NCI-H146 (cell line): ENCODE results near the gene SEMA3A.
"Not testable (repeated sequence)": the region's sequence is repeated elsewhere in the genome, so short reads cannot be mapped to it uniquely, and the experiment has no call there.

Experiments
- DNase-seq: peaks from one replicate; lab custom pipeline; 2025; lab: John Stamatoyannopoulos, UW

SEMA3A gene

DNA sequence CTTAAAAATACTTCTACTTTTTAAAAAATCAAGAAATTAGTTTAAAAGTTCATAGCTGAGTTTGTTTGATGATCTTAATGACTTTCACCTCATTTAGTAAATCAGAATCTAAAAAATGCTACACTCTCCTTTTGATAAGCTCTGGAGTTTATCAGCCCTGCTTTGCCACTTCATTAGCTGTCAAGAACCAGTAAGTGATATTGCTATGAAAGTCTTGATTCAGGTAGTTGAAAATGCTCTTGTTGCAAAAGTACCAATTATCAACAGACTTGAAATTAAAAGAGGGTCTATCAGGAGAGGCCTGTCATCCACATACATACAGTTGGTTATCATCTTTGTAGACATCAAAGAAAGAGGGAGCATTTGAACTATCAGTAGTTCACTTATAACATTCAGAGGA, 41.6 kb downstream of the SEMA3A start:
- DNase-seq = no peak

DNA sequence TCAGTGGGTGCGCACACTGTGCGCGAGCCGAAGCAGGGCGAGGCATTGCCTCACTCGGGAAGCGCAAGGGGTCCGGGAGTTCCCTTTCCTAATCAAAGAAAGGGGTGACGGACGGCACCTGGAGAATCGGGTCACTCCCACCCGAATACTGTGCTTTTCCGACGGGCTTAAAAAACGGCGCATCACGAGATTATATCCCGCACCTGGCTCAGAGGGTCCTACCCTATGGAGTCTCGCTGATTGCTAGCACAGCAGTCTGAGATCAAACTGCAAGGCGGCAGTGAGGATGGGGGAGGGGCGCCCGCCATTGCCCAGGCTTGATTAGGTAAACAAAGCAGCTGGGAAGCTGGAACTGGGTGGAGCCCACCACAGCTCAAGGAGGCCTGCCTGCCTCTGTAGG, 44.2 kb downstream of the SEMA3A start:
- DNase-seq = not testable (repeated sequence)

DNA sequence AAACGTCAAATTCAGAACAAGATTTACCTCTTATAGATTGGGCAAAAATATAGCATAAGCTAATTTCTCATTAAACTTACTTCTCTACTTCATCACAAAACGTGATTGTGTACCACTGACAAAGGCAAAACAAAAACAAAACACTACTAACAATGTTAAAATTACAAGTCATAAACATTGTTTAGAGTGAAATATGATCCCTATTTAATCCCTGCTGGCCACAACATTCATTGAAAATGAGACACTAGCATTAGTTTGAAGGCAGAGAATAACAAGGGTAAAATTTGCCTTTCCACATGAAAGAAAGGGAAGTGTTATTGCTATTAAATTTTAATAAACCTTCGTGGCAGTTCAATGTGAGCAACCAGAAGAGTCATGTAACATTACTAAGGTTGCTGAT, 45.0 kb downstream of the SEMA3A start:
- DNase-seq = no peak

DNA sequence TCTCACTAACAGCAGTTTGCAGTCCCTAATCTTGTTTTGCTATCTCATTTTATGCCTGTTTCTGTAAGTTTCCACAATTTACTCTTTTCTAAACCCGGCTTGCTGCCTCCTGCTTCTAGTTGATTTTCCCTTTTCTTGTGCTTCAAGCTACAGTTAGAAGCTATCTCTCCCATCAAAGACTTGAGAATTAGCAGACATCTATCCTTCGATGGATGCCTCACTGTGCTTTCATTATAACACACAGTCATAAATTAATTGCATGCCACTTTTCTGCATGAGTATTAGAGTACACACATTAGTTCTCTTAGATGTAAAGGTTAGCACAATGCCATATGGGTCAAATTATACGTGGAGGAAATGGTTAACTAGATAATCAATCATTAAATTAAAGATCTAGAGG, 48.7 kb downstream of the SEMA3A start:
- DNase-seq = no peak

DNA sequence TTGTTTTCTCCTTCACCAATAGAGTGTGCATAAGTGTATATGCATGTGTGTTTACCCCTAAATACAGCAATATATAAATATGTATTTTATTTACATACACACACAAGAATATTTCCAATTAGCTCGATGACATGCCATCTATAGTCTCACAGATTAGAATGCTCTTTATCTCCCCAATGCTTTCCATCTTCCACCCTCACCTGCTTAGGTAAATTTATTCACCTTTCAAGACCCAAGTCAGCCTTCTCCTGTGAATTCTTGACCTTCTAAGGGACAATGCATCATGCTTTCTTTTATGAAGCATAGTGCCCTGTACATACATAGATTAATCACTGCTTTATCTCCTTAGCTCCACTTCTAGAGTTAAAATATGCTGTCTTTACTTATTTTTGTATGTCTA, 49.7 kb downstream of the SEMA3A start:
- no peak for DNase-seq

DNA sequence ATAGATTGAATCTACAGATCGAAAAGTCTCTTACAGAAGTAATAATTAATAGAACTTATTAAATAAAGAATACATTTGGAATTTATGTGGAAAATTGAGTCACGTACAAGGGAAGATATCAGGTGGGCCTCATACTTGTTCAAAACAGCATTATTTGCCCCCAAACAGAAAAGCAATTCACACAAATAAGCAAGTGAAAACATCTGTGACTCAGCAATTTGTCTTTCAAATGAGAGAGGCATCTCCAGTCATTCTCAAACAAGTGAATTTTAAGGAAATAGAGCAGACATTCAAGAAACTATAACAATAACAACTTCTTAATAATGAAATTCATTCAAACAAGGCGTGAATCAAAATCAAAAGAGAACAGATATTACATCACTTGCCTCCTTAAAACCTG, 50.1 kb downstream of the SEMA3A start:
- no peak for DNase-seq

DNA sequence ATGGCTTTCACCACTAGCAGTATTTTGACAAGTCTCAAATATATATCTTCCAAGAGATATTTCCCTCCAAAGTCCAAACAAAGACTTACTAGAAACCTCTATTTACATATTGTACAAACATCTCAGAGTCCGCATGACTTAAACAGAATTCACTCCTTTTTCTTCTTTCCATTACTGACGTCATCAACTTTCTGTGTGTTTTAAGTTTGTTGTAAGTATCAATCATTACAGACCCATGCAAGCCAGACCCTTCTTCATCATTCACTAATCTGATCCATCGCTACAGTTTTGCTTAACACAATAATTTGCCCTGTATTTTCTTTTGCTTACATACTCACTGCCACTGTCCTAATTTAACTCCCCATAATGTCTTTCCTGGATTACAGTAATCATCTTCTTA, 51.9 kb downstream of the SEMA3A start:
- no peak for DNase-seq

DNA sequence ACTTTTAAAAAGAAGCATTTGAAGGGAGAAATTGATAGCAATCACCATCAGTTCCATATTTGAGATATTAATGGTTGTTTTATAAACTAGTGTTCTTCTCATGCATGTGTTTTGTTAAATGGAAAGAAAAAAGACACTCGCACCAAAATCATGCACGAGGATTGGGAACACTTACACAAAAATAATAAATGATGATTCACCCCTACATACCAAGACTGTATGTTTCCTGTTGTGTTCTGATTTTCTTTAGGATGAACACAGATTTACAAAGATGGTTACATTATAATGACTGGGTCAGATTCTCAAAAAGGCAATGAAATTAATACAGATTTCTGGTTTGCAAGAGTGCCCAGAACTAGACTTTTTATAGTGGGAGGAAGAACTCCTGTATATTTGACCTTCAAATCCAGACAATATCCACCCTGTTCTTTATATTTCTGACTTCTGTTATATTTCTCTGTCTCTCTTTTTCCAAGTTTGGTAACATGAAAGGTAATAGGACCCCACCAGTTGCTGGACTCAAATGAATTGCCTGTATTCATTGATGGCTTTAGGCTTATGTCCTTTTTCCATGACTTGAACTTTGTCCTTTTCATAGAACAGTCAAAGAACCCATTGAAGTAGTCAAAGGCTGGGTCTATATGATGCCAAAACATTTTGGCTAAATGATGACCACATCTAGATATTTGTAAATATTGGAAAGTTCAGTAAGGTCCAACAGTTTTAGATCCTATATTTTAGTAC, 54.4 kb downstream of the SEMA3A start:
- no peak for DNase-seq

DNA sequence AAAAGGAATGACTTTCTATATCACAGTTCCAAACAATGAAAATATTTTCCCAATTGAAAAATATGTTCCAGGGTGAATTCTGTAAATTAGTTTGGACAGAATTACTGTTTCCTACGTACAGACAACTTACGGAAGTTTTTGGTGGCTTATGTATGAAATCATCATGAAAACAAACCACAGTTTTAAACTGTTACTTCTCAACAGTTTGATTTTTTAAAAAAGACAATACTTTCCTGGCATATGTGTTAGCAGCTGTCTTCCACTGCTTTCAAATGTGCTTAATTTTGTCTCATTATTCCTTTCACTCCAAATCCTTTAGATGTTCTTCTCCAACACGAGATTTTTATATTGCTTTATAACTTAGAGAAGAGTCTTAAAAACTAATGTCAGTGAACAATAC, 56.2 kb downstream of the SEMA3A start:
- no peak for DNase-seq

DNA sequence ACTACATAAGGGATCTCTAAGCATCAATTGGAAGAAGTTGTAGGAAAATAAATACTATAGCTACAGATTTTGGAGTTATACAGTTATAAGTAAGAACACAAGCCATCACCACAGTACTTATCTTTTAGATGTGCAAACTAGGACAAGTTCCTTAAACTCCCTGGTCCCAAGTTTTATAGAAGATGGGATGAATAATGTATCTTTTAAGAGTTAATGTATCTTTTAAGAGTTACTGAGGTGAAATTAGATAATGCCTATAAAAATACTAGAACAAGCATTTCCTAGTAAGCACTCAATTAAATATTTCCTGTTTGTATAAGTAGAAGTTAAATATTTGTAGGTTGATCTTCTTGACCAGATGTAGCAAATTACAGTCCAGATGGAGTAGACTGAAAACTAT, 56.8 kb downstream of the SEMA3A start:
- DNase-seq = no peak

DNA sequence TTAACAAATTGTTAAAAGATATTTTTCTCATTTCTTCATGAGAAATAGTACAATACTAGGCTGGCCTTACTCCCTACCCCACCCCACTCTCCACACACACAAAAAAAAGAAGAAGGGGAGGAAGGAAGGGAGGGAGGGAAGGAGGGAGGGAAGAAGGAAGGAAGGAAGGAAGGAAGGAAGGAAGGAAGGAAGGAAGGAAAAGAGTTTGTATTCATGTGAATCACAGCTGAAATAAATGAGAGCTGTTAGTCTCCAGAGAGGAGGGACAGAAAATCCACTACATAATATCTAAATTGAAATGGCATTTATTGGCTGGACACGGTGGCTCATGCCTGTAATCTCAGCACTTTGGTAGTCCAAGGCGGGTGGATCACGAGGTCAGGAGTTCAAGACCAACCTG, 57.8 kb downstream of the SEMA3A start:
- DNase-seq = no peak

DNA sequence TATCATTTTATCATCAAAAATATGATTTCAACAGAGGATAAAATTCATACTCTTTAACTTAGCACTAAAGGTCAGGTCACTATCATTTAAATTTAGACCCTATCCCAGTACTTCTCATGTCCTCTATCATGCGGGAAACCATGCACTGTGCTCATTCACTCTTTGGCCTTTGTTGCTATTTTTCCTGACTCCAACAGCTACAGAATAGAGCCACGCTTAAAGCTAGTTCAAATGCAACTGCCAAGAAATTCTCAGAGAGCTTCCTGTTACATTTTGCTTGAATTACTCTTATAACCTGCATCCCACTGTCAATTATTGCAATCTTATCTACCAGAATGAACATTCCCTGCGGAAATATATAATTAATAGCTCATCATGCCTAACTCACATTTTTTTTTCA, 58.3 kb downstream of the SEMA3A start:
- no peak for DNase-seq

DNA sequence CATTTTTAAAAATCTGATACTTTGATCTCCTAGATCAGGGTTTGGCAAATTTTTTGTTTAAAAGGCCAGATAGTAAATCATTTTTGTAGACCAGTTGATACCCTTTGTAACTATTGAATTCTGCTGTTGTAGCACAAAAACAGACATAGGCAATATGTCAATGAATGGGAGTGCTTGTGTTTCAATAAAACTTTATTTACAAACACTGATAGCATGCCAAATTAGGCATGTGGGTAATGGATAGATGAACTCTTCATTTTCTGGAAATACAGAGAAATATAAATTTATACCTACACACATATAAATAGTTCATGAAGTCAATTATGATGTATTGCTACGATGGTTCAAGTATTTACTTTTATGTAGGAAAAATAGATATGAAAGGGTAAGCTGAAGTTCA, 60.4 kb downstream of the SEMA3A start:
- no peak for DNase-seq

DNA sequence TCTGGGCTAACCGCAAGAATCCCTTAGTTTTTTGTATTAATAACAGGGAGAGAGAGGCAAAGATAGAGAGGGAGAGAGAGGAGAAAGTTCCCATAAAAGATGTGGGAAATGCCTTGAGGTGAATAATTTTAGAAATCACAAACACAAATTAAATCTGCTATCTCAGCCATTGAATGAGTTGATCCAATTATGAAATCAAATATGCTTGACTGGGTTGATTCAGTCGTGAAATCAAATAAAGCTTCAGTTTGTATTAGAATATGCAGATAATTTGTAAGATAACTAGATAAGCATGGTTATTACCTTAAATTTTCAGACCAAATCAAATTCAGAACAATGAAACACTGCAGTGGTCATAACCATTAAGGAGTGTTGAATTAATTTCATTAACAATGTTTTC, 68.9 kb downstream of the SEMA3A start:
- no peak for DNase-seq

DNA sequence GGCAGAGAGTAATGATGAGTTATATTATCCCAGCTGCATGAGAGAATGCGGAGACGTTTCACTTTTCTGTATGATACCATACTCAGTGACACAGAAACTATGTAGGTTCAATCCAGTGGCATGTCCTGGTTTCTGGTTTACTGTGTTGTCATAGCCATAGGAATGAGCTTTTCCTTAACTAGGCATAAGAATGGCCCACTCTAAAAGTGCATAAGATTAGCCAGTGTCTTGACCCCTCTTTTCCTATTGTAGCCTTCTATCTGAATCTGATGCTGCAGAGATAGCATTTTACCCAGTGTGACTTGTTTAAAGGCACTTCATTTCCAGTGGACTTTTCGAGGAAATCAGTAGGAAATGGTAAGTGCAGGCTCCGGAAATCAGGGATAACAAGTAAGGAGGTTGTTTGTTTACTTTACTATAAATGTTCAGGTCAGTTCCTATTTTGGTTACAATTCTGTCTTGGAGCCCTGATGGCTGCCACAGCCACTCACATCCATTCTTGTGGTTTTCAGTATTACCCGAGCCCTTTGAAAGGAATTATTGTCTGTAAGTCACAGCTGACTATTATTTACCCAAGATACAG, 70.5 kb downstream of the SEMA3A start:
- DNase-seq = no peak

DNA sequence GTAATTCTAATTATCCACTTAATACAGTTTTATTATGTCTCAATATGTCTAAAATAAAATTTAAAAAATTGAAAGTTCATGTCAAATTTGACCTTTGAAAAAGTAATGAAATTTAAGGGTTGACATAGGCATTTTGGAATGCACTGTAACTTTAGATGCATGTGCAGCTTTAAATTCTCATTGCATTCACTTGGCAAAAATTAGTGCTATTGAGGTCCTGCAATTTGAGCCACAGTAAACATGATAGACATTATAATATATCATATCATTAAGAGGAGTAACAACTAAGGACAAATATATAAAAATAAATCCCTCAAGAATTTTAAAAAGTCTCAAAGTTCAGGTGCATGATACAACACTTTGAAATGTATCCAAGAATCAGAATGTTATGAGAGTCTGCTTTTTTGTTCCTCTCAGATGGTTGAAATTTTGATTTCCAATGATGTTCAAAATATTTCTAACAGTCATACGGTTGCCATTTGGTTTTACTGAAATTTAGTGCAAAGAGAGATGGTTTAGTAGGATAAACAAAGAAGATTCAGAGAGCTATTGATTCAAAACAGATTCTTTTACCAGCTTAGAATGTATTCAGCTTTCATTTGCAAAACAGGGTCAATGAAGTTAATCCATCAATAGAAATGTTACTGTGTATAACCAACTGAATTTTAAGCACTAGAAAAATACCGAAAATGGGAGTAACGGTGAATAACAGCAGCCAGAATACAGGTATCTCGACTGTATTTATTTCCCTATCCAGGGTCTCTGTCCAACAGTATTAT, 71.8 kb downstream of the SEMA3A start:
- DNase-seq = no peak

DNA sequence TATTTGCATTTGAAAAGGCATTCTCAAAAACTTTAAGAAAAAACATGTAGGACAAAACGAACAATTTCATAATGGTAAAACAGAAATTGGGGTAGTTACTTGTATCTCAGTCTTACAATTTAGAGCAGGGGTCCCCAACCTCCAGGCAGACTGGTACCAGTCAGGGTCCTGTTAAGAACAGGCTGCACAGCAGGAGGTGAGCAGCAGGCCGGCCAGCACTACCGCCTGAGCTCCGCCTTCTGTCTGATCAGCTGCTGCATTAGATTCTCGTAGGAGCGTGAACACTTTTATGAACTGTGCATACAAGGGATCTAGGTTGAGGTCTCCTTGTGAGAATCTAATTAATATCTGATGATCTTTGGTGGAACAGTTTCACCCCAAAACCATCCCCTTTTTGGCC, 77.3 kb downstream of the SEMA3A start:
- DNase-seq = no peak

DNA sequence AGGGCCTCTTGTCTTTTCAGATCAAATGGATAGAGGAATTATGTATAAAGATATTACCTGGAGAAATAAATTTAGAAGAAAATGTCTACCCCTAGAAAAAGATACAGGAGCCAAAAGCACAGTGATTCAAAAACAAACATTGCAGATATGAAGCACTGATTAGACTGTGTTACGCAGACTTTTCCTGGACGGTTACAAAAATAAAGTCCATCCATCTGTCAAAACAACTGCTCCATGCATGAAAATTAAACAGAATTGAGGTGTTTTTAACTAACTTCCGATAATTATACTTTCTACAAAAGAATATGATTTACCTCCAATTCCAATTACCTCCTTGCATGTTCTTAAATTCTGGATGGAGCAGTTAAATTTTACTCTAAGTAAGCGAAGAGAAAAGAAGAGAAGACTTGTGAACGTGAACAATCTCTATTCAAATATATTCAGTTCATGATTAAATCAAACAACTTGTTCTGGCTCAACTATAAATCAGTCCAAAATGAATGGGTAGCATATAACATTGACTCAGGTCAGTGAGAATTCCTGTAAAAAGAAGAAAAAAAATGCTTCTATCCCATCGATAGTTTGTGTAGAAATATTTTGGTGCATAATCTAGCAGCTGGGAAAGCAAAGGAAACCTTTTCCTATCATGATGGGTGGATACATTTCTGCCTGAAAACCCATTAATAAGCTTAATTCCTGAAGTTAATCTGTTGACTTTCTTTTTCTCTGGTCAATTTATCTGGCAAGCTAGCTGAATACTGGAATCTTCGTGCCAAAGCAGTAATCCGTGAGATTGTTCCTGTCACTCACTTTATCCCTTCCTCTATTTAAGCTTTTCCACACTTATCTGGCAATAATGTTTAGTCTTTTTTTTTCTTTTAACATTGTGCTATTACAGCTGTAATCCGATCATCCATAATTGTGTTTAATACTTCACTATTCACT, 80.4 kb downstream of the SEMA3A start:
- DNase-seq = no peak

DNA sequence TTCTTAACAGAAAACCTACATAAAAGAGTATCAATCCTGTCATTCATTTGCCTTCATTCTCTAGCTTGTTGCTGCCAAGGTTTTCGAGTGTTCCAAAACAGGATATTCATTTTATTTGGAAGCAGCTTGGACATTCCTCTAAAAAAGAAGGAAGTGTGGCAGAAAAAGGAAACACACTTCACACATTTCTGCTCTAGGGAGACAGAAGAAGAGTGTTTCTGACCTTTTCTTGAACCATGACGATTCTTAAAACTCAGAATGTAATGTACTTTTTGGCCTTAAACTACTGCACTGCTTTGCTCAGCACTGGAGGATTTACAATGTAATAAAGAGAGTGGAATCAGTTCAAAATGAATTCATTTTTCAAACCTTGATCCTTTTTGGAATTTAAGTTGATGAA, 81.3 kb downstream of the SEMA3A start:
- no peak for DNase-seq

DNA sequence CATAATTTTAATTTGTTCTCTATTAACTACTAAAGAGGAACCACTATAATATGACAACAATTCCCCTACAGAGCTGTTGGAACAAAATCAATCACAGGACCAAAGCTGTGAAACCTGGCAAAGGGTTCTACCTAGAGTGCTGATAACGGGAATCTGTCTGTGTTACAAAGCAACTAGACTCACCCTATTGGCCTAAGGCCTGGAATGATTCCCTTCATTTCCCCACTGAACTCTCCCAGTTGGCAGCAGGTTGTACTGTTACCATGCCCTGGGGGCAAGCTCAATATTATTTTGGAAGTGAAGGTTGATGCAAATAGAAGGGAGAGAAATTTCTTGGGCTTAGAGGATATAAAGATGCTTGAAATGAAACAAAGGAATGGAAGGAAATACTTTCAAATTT, 81.8 kb downstream of the SEMA3A start:
- no peak for DNase-seq

DNA sequence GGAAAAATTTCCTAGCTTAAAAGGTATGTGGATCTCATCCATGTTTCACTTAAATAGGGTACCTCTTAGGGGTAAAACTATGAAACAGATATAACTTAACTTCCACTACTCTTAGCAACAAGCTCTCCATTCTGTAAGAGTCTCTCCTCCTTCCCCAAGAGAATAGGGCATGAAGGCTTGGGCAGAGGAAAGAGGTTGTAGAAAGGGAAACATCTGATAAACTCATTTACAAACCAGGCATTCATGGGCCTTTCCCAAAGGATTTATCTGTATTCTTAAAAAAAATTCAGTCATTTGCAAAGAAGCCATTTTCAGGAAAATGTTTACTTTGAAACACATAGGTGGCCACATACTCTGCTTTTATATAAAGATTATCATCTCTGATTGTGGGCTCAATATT, 82.7 kb downstream of the SEMA3A start:
- no peak for DNase-seq

DNA sequence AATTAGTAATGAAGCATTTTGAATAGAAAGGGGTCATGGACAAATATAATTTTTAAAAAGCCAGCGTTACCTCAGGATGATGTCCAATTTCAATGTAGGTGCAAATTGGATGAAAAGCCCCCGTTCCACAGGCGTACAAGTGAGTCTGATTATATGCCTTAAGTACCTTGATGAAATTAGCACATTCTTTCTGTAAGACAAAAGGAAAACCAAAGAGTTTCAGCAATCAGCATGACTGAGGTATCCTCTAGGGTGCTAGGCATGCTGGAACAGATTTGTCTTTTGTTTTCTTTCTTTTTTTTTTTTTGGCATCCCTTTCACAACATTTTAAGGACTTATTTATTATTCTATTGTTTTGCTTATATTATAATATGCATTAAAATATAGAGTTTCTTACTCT, 84.2 kb downstream of the SEMA3A start:
- no peak for DNase-seq
